T-helper 22 cell (primary cell): ENCODE results near the gene EIF4A2.
"Not testable (repeated sequence)": the region's sequence is repeated elsewhere in the genome, so short reads cannot be mapped to it uniquely, and the experiment has no call there.

ENCODE experiments used
- DNase-seq: peaks from one replicate; pipeline ENCODE4 v3.0.0-alpha.2; 2020; ENCODE audit warnings: low read depth

EIF4A2 gene

DNA sequence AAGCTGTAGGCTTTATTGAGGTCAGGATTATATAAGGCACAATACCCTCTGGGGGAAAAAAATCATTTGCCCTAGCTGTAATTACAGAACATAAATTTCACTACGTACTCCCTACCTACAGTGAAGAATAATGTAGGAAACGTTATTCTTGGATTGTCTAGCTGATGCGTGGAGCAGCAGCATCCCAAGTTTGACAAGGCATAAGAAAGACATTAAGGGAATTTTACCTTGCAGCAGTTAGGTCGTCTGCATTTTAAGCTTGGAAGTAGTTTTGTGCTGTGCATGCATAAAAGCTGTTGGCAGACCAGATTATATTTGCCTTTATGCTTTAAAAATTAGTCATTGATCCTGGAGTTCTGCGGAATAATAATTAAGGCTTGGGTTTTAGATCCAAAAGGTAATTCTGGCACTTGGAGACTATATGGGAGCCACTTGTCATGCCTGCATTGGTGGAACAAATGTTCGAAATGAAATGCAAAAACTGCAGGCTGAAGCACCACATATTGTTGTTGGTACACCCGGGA, 2.2 kb downstream of the EIF4A2 start:
- no peak for DNase-seq

DNA sequence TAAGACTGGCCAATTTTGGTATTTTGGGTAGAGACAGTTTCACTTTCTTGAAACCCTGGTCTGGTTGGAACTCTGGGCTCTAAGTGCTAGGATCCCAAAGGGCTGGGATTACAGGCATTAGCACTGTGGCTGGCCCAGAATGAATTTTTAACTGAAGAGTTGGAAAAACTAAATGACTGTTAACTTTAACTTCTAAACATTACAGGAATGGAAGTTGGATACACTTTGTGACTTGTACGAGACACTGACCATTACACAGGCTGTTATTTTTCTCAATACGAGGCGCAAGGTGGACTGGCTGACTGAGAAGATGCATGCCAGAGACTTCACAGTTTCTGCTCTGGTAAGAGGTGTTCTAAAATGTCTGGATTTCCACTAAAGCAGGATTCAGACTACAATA, 3.5 kb downstream of the EIF4A2 start:
- DNase-seq, result no peak

DNA sequence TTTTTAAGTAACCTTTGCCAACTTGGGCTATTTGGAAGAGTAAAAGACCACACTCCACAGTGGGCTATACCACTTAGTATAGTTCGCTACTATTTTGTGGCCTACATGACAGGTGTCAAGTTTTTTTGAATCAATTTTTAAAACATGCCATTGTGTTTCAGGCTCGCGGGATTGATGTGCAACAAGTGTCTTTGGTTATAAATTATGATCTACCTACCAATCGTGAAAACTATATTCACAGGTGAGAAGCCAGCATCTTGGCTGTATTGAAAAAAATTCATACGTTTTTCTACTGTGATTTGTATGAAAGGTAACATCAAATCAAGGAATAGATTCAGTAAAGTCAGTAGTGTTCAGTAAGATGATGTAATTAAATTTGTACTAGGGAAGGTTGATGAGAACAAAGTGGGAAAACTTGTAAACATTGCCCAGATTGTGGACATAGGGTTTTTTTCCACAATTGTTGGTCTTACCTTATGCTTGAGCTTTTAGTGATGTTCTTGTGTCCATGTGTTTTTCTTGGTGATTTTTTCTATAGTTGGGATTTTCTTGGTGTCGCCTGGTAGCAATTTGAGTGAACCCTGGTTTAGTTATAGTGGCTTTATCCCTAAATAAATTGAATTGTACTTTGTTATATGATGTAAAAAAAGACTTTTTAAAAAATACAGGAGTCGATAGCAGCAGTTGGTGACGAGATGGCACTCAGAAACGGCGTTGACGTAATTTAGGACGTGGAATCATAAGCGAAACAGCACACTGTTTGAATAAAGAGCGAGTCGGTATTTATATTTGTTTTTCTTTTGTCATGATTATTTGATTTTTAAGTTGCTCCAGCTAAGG, 4.5 kb downstream of the EIF4A2 start:
- no peak for DNase-seq

GRCh38 chr3:186788482-186789370, 5.3 kb downstream of the EIF4A2 start:
- DNase-seq, result no peak

DNA sequence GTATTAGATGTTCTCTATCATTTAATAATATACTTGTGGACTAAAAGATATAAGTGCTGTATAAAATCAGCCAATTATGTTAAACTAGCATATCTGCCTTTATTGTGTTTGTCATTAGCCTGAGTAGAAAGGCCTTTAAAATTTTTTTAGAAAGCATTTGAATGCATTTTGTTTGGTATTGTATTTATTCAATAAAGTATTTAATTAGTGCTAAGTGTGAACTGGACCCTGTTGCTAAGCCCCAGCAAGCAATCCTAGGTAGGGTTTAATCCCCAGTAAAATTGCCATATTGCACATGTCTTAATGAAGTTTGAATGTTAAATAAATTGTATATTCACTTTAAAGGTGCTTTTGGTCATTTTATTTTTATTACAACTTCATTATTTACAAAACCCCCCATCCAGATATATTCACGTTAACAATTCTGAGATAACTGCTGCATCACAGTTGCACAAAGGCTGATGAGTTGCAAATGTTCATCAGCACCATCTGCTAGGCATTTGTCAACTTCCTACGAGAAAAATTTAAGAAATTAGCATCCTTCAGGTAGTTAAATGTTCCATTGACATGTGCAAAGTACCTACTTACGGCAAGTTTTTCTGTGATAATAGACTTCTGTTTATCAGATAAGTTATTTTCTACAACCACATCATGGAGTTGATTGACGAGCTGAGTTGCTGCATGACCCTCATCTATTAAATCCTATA, 6.3 kb downstream of the EIF4A2 start:
- DNase-seq, result no peak

- no peak for DNase-seq
Measured at GRCh38 chr3:186790261-186790981, 7.0 kb downstream of the EIF4A2 start.

GRCh38 chr3:186798239-186798874, 15.0 kb downstream of the EIF4A2 start:
- DNase-seq, result no peak

DNA sequence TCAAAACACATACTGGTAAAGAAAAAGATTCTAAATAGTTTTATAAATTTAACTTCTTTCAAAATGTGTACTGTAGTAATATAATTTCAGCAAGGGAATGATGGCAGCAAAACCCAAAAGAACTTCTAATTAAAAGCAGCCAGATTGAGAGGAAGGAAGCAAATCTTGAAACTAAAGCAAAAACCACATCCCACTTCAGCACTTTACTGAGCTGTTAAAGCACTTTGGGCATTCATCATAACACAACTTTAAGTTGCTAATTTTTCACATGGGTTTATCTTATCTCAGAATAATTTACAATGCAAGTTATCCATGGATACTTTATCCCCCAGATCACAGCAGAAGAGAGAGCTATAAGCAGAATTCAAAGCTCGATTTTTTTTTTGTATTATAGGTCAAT, 16.9 kb downstream of the EIF4A2 start:
- no peak for DNase-seq

- no peak for DNase-seq
Measured at GRCh38 chr3:186802701-186803100, 19.3 kb downstream of the EIF4A2 start.

GRCh38 chr3:186803447-186803846, 20.1 kb downstream of the EIF4A2 start:
- not testable (repeated sequence) for DNase-seq

- peak; percentile 76 for DNase-seq
Measured at GRCh38 chr3:186806089-186807055, 23.0 kb downstream of the EIF4A2 start, which contains the start of gene RFC4. RFC4 (minus strand) TSS chr3:186806482; CDS start chr3:186804713, 1,769 bp downstream.

- no peak for DNase-seq
Measured at GRCh38 chr3:186807231-186807630, 23.9 kb downstream of the EIF4A2 start.

DNA sequence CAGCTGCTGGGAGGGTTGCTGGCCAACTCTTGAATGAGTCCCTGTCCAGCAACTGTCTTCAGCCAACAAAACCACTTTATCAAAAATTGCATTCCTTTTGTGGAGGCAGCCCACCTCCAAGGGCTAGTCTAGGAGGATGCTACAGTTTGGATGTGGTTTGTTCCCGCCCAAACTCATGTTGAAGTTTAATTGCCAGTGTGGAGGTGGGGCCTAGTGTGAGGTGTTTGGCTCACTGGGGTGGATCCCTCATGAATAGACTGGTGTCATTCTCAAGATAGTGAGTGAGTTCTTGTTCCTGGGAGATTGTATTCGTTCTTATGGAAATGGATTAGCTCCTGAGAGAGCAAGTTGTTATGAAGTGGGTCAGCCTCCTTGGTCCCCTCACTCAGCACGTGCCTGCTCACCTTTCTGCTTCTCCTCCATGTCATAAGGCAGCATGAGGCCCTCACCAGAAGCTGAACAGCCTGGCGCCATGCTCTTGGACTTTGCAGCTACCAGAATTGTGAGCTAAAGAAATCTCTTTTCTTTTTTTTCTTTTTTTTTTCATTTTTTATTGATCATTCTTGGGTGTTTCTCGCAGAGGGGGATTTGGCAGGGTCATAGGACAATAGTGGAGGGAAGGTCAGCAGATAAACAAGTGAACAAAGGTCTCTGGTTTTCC, 27.1 kb downstream of the EIF4A2 start:
- DNase-seq, result no peak

DNA sequence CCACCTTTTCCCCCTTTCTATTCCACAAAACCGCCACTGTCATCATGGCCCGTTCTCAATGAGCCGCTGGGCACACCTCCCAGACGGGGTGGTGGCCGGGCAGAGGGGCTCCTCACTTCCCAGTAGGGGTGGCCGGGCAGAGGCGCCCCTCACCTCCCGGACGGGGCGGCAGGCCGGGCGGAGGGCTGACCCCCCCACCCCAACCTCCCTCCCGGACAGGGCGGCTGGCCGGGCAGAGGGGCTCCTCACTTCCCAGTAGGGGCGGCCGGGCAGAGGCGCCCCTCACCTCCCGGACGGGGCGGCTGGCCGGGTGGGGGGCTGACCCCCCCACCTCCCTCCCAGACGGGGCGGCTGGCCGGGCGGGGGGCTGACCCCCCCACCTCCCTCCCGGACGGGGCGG, 27.9 kb downstream of the EIF4A2 start:
- not testable (repeated sequence) for DNase-seq

- DNase-seq, result no peak
Measured at GRCh38 chr3:186814100-186814499, 30.7 kb downstream of the EIF4A2 start.

- DNase-seq, result no peak
Measured at GRCh38 chr3:186815435-186815834, 32.1 kb downstream of the EIF4A2 start.

DNA sequence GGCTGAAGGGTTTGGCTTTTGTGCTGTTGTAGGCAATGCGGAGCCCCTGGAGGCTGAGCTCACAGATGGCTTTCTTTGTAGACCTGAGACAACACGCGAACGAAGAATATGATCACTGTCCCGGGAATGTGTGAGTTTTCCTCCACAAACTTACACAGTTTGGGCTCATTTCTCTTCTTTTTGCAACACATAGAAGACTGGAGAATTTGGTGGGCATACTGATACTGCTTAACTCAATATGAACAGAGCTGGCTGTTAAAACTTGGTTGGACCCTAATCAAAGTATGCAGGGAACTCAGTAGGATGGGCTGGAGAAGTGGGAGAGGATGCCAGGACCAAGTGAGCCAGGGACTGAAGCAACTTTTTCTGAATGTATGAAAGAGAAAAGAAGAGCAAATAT, 35.1 kb downstream of the EIF4A2 start:
- DNase-seq, result no peak

DNA sequence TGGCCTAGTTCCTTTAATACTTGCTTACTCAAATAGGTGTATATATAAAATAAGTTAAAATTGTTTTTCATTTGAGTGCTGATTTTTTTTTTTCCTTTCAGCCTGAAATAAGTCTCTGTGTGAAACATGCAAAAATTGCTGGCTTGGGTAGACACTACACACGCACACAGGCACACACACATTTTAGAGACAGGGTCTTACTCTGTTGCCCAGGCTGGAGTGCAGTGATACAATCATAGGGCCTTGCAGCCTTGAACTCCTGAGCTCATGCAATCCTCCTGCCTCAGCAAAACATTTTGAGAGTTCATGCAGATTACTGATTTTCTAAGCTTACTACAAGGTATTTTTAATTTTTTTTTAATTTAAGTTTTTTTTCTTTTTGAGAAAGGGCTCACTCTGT, 35.6 kb downstream of the EIF4A2 start:
- no peak for DNase-seq
